K562 (cell line): ENCODE results near the gene FAM20B. TPM values are rescaled to one million over a fixed set of nuclear protein-coding genes. Genes with fewer than 3 reads are reported as not detected.
A peak's percentile ranks its signal among the peaks of the same experiment; 100 is the strongest.

Experiments
- ADNP ChIP-seq: fragments of 200-800 bp; sonication (Bioruptor generic); IDR thresholded peaks from 2 replicates; pipeline ENCODE4 v1.6.1; 2016; ENCODE audit warnings: missing genetic modification characterization, missing compliant biosample characterization
- CEBPB ChIP-seq: fragments of 450-650 bp; IDR thresholded peaks from 2 replicates; pipeline ENCODE4 v1.6.1; 2016; ENCODE audit warnings: missing genetic modification characterization, missing compliant biosample characterization
- CEBPG ChIP-seq, 3 experiments: fragments of 200-800 bp in 1 of 3; sonication (Bioruptor generic) in 1 of 3; sonication (generic) in 1 of 3; formaldehyde crosslinking in 1 of 3; IDR thresholded peaks in 2 of 3; conservative IDR thresholded peaks in 1 of 3; 2 replicates each; pipeline versions ENCODE4 v1.6.1 to v1.8.0; 2016 to 2022; ENCODE audit warnings: missing compliant biosample characterization in 2 of 3, missing genetic modification characterization in 2 of 3, mild to moderate bottlenecking in 1 of 3, missing genetic modification reagents in 1 of 3
- CREB5 ChIP-seq: fragments of 250-450 bp; sonication (Bioruptor Pico); IDR thresholded peaks from 2 replicates; pipeline ENCODE4 v1.5.0; 2020; ENCODE audit warnings: mild to moderate bottlenecking
- FOXA1 ChIP-seq: fragments of 450-650 bp; IDR thresholded peaks from 2 replicates; pipeline ENCODE4 v1.6.1; 2016; ENCODE audit warnings: mild to moderate bottlenecking, borderline replicate concordance
- GATAD2A ChIP-seq: fragments of 450-650 bp; IDR thresholded peaks from 2 replicates; pipeline ENCODE4 v1.6.1; 2017
- HDAC6 ChIP-seq: IDR thresholded peaks from 2 replicates; pipeline ENCODE4 v1.6.1; 2012; ENCODE audit warnings: low read depth, mild to moderate bottlenecking, control low read depth, inconsistent platforms, low read length, moderate library complexity
- LARP7 ChIP-seq: fragments of 450-650 bp; IDR thresholded peaks from 2 replicates; pipeline ENCODE4 v1.6.1; 2016
- MBD1 ChIP-seq: fragments of 250-450 bp; sonication (Bioruptor Pico); IDR thresholded peaks from 2 replicates; pipeline ENCODE4 v1.8.0; 2022; ENCODE audit warnings: inconsistent platforms
- MEF2A ChIP-seq: IDR thresholded peaks from 2 replicates; pipeline ENCODE4 v1.6.1; 2011; ENCODE audit warnings: low read depth, mild to moderate bottlenecking, low read length, moderate library complexity; ENCODE audit not compliant: control insufficient read depth
- NRF1 ChIP-seq, 2 experiments: fragments of 450-650 bp; IDR thresholded peaks in 1 of 2; conservative IDR thresholded peaks in 1 of 2; 2 replicates each; pipeline ENCODE4 v1.6.1; 2014; ENCODE audit warnings: mild to moderate bottlenecking in 2 of 2
- RB1 ChIP-seq: fragments of 450-650 bp; IDR thresholded peaks from 2 replicates; pipeline ENCODE4 v1.6.1; 2017; ENCODE audit warnings: low read depth, mild to moderate bottlenecking
- RHOXF2B ChIP-seq: fragments of 250-450 bp; sonication (Bioruptor Pico); conservative IDR thresholded peaks from 2 replicates; pipeline ENCODE4 v1.5.1; 2021
- STAG1 ChIP-seq: sonication (generic); formaldehyde crosslinking; IDR thresholded peaks from 2 replicates; pipeline ENCODE4 v1.5.0; 2020; ENCODE audit warnings: missing genetic modification reagents, borderline replicate concordance
- THAP7 ChIP-seq: fragments of 250-450 bp; sonication (Bioruptor Pico); IDR thresholded peaks from 2 replicates; pipeline ENCODE4 v1.5.0; 2021
- TSHZ1 ChIP-seq: fragments of 250-450 bp; sonication (Bioruptor Pico); IDR thresholded peaks from 2 replicates; pipeline ENCODE4 v1.4.0; 2020; ENCODE audit warnings: mild to moderate bottlenecking, moderate library complexity
- XRCC5 ChIP-seq: fragments of 200-400 bp; formaldehyde crosslinking; IDR thresholded peaks from 2 replicates; pipeline ENCODE4 v1.6.1; 2017; ENCODE audit warnings: low read depth, mild to moderate bottlenecking, low read length
- ZBED1 ChIP-seq: IDR thresholded peaks from 2 replicates; pipeline ENCODE4 v1.6.1; 2014
- ZBTB43 ChIP-seq: sonication (generic); formaldehyde crosslinking; IDR thresholded peaks from 2 replicates; pipeline ENCODE4 v1.8.0; 2023; ENCODE audit warnings: mild to moderate bottlenecking, missing genetic modification reagents
- polyA plus RNA-seq, 8 experiments: library from polyadenylated mRNA; depleted of rRNA in 4 of 8; stranded (reverse) in 5 of 8; unstranded in 3 of 8; fragments of >200 nt; fragmentation: Nextera tagmentation in 2 of 8; fragmentation: Illumina TruSeq in 1 of 8; extraction: Ambion mirVana in 2 of 8; extraction: Trizol in 1 of 8; gene quantifications; 2 replicates each; pipeline versions ENCODE4 v1.2.1 to v1.2.3, GENCODE V29; 2011 to 2014; ENCODE audit warnings: inconsistent platforms in 1 of 8, missing spikeins in 1 of 8
- total RNA-seq, 7 experiments: library from RNA; depleted of rRNA in 6 of 7; stranded (reverse); fragments of >200 nt in 6 of 7; fragmentation: Illumina TruSeq in 2 of 7; extraction: Trizol in 2 of 7; gene quantifications; 2 replicates each; pipeline versions ENCODE4 v1.2.1 to v1.2.3, GENCODE V29; 2011 to 2021; ENCODE audit warnings: low replicate concordance in 1 of 7

FAM20B gene
- total and polyA plus RNA-seq, 9 of the 15 experiments (the other 6 are each of a cell fraction or from before 2014, with no cell fraction given), result 7.2 to 67.5 (median 42.9) TPM

- TF ChIP-seq TSHZ1, result no peak
- TF ChIP-seq HDAC6, result no peak
- no peak for TF ChIP-seq RB1
- TF ChIP-seq FOXA1, result no peak
- TF ChIP-seq MBD1 (CRISPR knock-in tag), result no peak
- TF ChIP-seq RHOXF2B (CRISPR knock-in tag), result peak; percentile 88; the same call in 1 of the 2 replicates
- TF ChIP-seq MEF2A, result peak; percentile 86
- no peak for TF ChIP-seq CREB5
- TF ChIP-seq NRF1 (conservative IDR thresholded peaks at IDR 0.05 in 1 of 2, IDR thresholded peaks at IDR 0.05 in 1 of 2), result peak in 1 of 2 experiments; percentile 25; a peak in 2 of 4 replicates
- peak; percentile 96 for TF ChIP-seq GATAD2A
- TF ChIP-seq ZBED1, result peak; percentile 98
- TF ChIP-seq CEBPG (CRISPR knock-in tag; IDR thresholded peaks at IDR 0.05), result peak; percentile 97
- peak; percentile 96 to 98 for TF ChIP-seq CEBPG (tag; conservative IDR thresholded peaks at IDR 0.05 in 1 of 2, IDR thresholded peaks at IDR 0.05 in 1 of 2)
- 0 out of 2 replicates have a peak, but pooled peaks have one; percentile 18 for TF ChIP-seq ZBTB43 (CRISPR knock-in tag)
- peak; percentile 99 for TF ChIP-seq CEBPB (tag)
- TF ChIP-seq XRCC5, result peak; percentile 56; the same call in 1 of the 2 replicates
- peak; percentile 95 for TF ChIP-seq ADNP (tag)
- no peak for TF ChIP-seq STAG1
- TF ChIP-seq LARP7, result peak; percentile 23; the same call in 1 of the 2 replicates
- TF ChIP-seq THAP7 (CRISPR knock-in tag), result no peak
These were observed 21.3 kb downstream of the FAM20B start (continued) for GRCh38 chr1:179046808-179047635.
